Measurements from ENCODE around the gene GMDS.

GMDS gene

GRCh38 chr6:1941534-1941933 is 303.9 kb downstream of the GMDS start:
- no peak for DNase-seq (ENCODE audit: extremely low read depth, low read depth)
- no peak for TF ChIP-seq CTCF (IDR thresholded peaks at IDR 0.05; ENCODE audit: low read depth, low read length)

- TF ChIP-seq CTCF (IDR thresholded peaks at IDR 0.05; ENCODE audit: low read depth, low read length) = no peak
- DNase-seq (ENCODE audit: extremely low read depth, low read depth) = no peak
Measured at GRCh38 chr6:1940381-1940780, 305.0 kb downstream of the GMDS start.

- TF ChIP-seq CTCF (IDR thresholded peaks at IDR 0.05; ENCODE audit: low read depth, low read length) = no peak
- DNase-seq (ENCODE audit: extremely low read depth, low read depth) = no peak
Measured at GRCh38 chr6:1933292-1933691, 312.1 kb downstream of the GMDS start.

- TF ChIP-seq CTCF (IDR thresholded peaks at IDR 0.05; ENCODE audit: low read depth, low read length) = no peak
- DNase-seq (ENCODE audit: extremely low read depth, low read depth) = no peak
Measured at GRCh38 chr6:1931817-1932216, 313.6 kb downstream of the GMDS start.

- TF ChIP-seq CTCF (IDR thresholded peaks at IDR 0.05; ENCODE audit: low read depth, low read length) = no peak
- DNase-seq (ENCODE audit: extremely low read depth, low read depth) = no peak
Measured at GRCh38 chr6:1930356-1930755, 315.0 kb downstream of the GMDS start.

- no peak for DNase-seq (ENCODE audit: extremely low read depth, low read depth)
- no peak for TF ChIP-seq CTCF (IDR thresholded peaks at IDR 0.05; ENCODE audit: low read depth, low read length)
Measured at GRCh38 chr6:1929931-1930330, 315.5 kb downstream of the GMDS start.

- TF ChIP-seq CTCF (IDR thresholded peaks at IDR 0.05; ENCODE audit: low read depth, low read length) = no peak
- DNase-seq (ENCODE audit: extremely low read depth, low read depth) = no peak
Measured at GRCh38 chr6:1925743-1926430, 319.5 kb downstream of the GMDS start.

Measured in AG09319 (cell line).